Activated CD8-positive, alpha-beta memory T cell treated with anti-CD3 and anti-CD28 coated beads for 1 hour (primary cell): Measurements from ENCODE around the gene TRIM71.
"Not testable (repeated sequence)": the region's sequence is repeated elsewhere in the genome, so short reads cannot be mapped to it uniquely, and the experiment has no call there.

ENCODE experiments used
- DNase-seq, 2 donors: peaks; one replicate each; pipeline ENCODE4 v3.0.0-alpha.2; 2020; ENCODE audit warnings: low read depth in 1 of 2; ENCODE audit errors: extremely low read depth in 1 of 2

TRIM71 gene

GRCh38 chr3:32817558-32818228, at the start of gene TRIM71:
Gene TRIM71 (plus strand): TSS chr3:32817997. CDS start chr3:32818081, 84 bp downstream.
- no peak for DNase-seq

GRCh38 chr3:32778389-32778788, 39.4 kb upstream of the TRIM71 start:
- DNase-seq = no peak

DNA sequence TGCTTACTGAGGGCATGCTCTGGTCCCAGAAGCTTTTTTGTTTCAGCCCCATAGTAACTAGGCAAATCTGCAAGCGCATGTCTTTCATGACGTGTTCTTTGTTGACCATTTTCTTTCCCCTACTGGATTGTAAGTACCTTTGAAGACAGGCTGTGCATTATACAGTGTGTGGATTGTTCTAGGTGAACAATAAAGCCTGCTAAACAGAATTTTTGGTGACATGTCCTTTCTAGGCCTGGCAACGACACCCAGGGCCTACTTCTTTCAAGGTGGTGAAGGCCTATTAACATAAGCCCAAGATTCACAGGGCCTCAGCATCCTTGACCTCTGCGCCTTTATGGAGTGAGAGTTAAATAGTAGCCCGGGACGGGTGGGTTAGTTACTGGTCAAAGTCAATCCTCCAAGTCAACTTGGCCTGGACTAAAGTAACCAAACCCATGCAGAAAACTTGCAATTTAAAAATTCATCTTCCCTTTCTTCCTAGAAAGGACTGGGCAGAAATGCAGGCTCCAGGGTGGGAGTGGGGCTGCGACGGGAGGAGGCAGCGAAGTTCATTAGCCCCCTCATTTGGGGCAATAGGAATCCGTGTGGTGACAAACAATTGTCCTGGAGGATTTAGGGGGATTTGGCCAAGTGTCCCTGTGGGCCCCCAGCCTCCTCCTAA, 37.6 kb upstream of the TRIM71 start:
- no peak for DNase-seq

GRCh38 chr3:32780735-32781210, 37.0 kb upstream of the TRIM71 start:
- DNase-seq = no peak

- peak in 1 of 2 donors; percentile 41 for DNase-seq
Observed at GRCh38 chr3:32781211-32781968, 36.4 kb upstream of the TRIM71 start.

- DNase-seq = not testable (repeated sequence)
Observed at GRCh38 chr3:32781969-32782270, 35.9 kb upstream of the TRIM71 start.

DNA sequence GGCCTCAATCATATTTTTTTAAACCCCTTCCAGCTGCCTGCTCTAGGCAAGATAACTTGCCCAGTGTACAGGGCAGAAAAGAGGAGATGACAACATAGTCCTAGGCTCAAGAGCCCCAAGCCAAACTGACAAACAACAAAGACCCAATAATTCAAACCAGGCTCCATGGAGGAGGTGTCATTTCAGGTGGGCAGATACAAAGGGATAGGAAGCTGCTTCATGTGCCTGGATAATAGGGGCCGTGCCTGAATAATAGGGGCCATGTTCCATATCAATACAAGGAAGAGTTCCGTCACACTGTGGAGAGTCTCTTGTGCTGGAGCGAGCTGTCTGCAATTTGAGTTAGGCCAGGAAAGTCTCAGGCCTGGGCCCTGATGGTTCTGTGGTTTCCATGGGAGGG, 35.4 kb upstream of the TRIM71 start:
- no peak for DNase-seq

- no peak for DNase-seq
Observed at GRCh38 chr3:32791833-32792232, 26.0 kb upstream of the TRIM71 start.

- DNase-seq = no peak
Observed at GRCh38 chr3:32794487-32795308, 23.1 kb upstream of the TRIM71 start.

GRCh38 chr3:32796384-32796950, 21.3 kb upstream of the TRIM71 start:
- DNase-seq = not testable (repeated sequence)

GRCh38 chr3:32797776-32798175, 20.0 kb upstream of the TRIM71 start:
- no peak for DNase-seq

DNA sequence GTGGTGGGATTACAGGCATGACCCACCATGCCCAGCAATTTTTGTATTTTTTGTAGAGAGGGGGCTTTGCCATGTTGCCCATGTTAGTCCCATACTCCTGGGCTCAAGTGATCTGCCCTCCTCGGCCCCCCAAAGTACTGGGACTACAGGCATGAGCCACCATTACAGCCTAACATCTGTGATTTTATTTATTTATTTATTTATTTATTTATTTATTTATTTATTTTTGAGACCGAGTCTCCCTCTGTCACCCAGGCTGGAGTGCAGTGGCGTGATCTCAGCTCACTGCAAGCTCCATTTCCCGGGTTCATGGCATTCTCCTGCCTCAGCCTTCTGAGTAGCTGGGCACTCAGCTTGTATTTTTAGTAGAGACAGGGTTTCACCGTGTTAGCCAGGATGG, 16.4 kb upstream of the TRIM71 start:
- DNase-seq = not testable (repeated sequence)

- DNase-seq = no peak
Observed at GRCh38 chr3:32813180-32813579, 4.6 kb upstream of the TRIM71 start.

GRCh38 chr3:32814361-32814760, 3.4 kb upstream of the TRIM71 start:
- no peak for DNase-seq

GRCh38 chr3:32815841-32816438, 1.9 kb upstream of the TRIM71 start:
- no peak for DNase-seq

DNA sequence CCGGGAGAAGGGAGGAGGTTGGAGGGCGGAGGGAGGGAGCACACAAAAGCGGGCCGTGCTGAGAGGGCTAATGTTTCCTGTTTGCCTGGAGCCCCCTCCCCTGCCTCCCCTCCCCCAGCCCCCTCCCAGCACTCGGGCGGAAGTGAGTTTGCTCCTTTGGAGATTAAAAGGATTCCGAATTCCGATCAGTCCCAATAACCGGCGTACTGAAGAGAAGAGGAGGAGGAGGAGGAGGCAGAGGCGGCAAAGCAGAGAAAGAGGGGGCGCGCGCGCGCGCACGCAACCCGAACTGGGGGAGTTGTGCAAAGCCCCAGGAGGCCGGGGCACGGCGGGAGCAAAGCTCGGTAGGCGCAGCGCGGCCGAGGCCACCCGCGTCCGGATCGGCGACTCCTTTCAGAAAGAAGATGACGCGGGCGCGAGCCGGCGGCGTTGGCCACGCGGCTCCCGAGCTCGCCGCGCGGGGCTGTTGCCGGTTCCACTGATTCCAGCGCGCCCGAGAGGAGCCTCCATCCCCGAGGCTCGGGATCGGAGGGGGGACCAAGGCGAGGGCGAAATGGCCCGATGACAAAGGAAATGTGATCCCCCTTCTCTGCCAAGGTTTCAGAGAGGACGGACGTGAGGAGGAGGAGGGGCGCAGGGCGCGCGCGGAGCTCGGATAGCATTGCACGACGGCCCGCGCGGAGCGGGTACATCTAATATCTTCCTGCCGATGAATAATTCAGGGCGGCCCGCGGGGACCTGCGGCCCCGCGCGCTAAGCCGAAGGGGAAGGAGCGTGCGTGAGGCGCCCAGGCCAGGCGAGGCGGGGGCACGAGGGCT, 1.1 kb upstream of the TRIM71 start:
- no peak for DNase-seq

DNA sequence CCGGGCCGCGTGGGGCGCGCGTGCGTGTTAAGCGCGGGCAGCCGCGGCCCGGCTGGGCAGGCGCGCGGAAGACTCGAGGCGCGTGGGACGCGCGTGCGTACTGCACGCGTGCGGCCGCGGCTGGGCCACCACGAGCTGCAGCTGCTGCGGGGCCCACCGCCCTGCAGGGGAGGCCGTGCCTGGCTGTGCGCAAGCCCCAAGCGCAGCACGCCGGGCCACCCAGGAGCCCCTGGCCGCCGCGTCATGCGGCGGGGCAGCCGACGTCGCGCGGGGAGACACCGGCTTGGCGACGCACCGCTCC, 590 bp upstream of the TRIM71 start:
- no peak for DNase-seq

GRCh38 chr3:32818229-32818969, 602 bp downstream of the TRIM71 start:
- DNase-seq = no peak

DNA sequence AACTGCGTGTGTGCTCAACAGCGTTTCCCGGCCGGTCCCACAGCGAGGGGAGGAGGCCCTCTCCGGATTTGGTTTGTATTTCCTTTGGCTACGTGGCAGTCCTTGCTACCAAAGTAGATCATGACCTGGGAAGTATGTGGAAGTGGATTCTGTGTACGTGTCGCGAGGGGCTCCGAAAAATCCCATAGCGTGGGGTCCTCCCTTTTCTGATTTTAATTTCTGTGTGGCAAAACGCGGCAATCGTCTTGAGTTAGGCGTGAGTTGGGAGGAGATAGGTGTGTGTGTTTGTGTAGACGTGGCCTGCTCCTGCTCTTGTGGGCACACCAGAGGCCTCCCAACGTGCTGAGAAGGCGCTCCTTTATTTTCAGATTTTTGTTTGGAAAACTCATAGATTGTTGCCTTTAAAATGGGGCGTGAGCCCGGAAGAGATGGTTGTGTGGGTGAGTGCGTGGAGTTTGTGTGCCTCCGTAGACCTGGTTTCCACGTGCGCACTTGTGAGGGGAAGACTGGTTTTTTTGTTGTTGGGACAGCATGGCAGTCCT, 1.2 kb downstream of the TRIM71 start:
- no peak for DNase-seq
